ENCODE measurements around the gene TRIM51. TPM values are rescaled to one million over a fixed set of nuclear protein-coding genes. Genes with fewer than 3 reads are reported as not detected.

Gene TRIM51
- total RNA-seq, 1 donor from 2014 or later, result not detected

- DNase-seq (ENCODE audit: low read depth), result no peak
- TF ChIP-seq, protein P1, sequence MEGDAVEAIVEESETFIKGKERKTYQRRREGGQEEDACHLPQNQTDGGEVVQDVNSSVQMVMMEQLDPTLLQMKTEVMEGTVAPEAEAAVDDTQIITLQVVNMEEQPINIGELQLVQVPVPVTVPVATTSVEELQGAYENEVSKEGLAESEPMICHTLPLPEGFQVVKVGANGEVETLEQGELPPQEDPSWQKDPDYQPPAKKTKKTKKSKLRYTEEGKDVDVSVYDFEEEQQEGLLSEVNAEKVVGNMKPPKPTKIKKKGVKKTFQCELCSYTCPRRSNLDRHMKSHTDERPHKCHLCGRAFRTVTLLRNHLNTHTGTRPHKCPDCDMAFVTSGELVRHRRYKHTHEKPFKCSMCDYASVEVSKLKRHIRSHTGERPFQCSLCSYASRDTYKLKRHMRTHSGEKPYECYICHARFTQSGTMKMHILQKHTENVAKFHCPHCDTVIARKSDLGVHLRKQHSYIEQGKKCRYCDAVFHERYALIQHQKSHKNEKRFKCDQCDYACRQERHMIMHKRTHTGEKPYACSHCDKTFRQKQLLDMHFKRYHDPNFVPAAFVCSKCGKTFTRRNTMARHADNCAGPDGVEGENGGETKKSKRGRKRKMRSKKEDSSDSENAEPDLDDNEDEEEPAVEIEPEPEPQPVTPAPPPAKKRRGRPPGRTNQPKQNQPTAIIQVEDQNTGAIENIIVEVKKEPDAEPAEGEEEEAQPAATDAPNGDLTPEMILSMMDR (conservative IDR thresholded peaks at IDR 0.05; ENCODE audit: low read depth, low read length), result no peak
- H3K4me3 ChIP-seq (ENCODE audit: low read depth, low read length), result no peak overlapping the region
Observed at GRCh38 chr11:55895216-55895615, 12.1 kb downstream of the TRIM51 start.

DNA sequence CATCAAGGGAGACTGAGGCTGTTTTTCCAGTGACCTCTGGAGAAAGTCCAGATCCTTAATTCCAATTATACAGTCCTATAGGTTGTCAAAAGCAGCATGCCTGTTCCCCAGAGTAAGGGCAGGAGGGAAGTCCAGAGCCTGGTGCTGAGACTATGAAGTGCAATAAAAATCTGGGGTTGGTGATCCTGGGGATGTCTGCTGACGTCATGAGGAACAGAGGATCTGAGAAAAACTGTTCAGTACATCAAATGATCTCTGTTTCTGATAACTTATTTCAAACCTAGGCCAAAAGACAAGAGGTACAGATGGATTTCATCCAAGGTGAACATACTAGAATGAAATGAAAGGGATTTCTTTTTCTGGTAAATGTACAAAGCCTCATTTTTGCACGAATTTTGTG is 19.2 kb downstream of the TRIM51 start:
- no peak overlapping the region for H3K4me3 ChIP-seq (ENCODE audit: low read depth, low read length)
- DNase-seq (ENCODE audit: low read depth), result no peak
- TF ChIP-seq, protein P1 (conservative IDR thresholded peaks at IDR 0.05; ENCODE audit: low read depth, low read length), result no peak

DNA sequence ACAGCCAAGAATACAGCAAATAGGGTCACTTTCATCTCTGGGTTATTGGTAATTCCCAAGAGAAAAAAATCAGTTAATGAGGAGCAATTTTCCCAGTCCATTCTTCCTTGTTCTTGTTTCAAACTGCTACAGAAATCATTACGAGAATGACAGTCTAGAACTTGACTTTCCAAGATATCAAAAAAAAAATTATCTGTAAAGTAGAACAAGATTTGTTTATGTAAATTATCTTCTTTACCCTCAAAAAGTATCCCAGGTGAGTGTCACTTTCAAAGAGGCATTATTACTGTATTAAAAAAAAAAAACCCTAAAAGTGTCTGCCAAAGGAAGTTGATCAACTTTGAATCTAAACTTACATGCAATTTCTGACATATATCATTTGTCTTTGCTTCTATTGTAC is 31.4 kb downstream of the TRIM51 start, which contains the start of gene OR5W2:
Gene OR5W2 (minus strand): TSS at position 101 of the 400 bp plus-strand sequence. CDS start 0 bp downstream, at position 101.
- no peak within 1 kb of the TSS for H3K4me3 ChIP-seq (ENCODE audit: low read depth, low read length)
- no peak for DNase-seq (ENCODE audit: low read depth)
- TF ChIP-seq, protein P1 (conservative IDR thresholded peaks at IDR 0.05; ENCODE audit: low read depth, low read length), result no peak

- no peak overlapping the region for H3K4me3 ChIP-seq (ENCODE audit: low read depth, low read length)
- TF ChIP-seq, protein P1 (conservative IDR thresholded peaks at IDR 0.05; ENCODE audit: low read depth, low read length), result no peak
Observed at GRCh38 chr11:55920537-55920936, 37.4 kb downstream of the TRIM51 start.

GRCh38 chr11:55936300-55936699 is 53.2 kb downstream of the TRIM51 start, which contains the start of gene OR5I1:
TSS of gene OR5I1 (minus strand) at chr11:55936400. CDS start at chr11:55936400, 0 bp downstream.
- H3K4me3 ChIP-seq (ENCODE audit: low read depth, low read length), result no peak within 1 kb of the TSS
- TF ChIP-seq, protein P1 (conservative IDR thresholded peaks at IDR 0.05; ENCODE audit: low read depth, low read length), result no peak
- no peak for DNase-seq (ENCODE audit: low read depth)

More at GRCh38 chr11:55920537-55920936, 37.4 kb downstream of the TRIM51 start:
- DNase-seq (ENCODE audit: low read depth), result no peak

Other genes starting within 250 kb of the TRIM51 start
- not detected in 2 replicates for gene OR4P4, start 248.2 kb upstream of the TRIM51 start, total RNA-seq
- not detected in 2 replicates for gene OR4S2, start 235.0 kb upstream of the TRIM51 start, total RNA-seq
- not detected in 2 replicates for gene OR4C6, start 221.1 kb upstream of the TRIM51 start, total RNA-seq
- not detected in 2 replicates for gene OR5D13, start 109.9 kb upstream of the TRIM51 start, total RNA-seq
- gene OR5D14, start 87.7 kb upstream of the TRIM51 start, total RNA-seq, result not detected in 2 replicates
- gene OR5L1, start 71.9 kb upstream of the TRIM51 start, total RNA-seq, result not detected in 2 replicates
- not detected in 2 replicates for gene OR5D18, start 63.7 kb upstream of the TRIM51 start, total RNA-seq
- not detected in 2 replicates for gene OR5L2, start 56.1 kb upstream of the TRIM51 start, total RNA-seq
- not detected in 2 replicates for gene OR5D16, start 44.5 kb upstream of the TRIM51 start, total RNA-seq
- not detected in 2 replicates for gene OR5W2, start 31.3 kb downstream of the TRIM51 start, total RNA-seq
- not detected in 2 replicates for gene OR5I1, start 53.1 kb downstream of the TRIM51 start, total RNA-seq
- gene OR10AG1, start 86.6 kb downstream of the TRIM51 start, total RNA-seq, result not detected in 2 replicates
- gene OR5F1, start 111.3 kb downstream of the TRIM51 start, total RNA-seq, result not detected in 2 replicates
- not detected in 2 replicates for gene OR5AS1, start 144.4 kb downstream of the TRIM51 start, total RNA-seq
- not detected in 2 replicates for gene OR8I2, start 210.0 kb downstream of the TRIM51 start, total RNA-seq
- gene OR8H2, start 220.4 kb downstream of the TRIM51 start, total RNA-seq, result not detected in 2 replicates
- gene OR8H3, start 239.1 kb downstream of the TRIM51 start, total RNA-seq, result not detected in 2 replicates

All from epithelial cell of proximal tubule (primary cell).